PC-9 (cell line): ENCODE results near the gene RLN1. TPM values are rescaled to one million over a fixed set of nuclear protein-coding genes. Genes with fewer than 3 reads are reported as not detected.
"Not testable (repeated sequence)": the region's sequence is repeated elsewhere in the genome, so short reads cannot be mapped to it uniquely, and the experiment has no call there.

Experiments
- BruUV-seq: library from RNA; stranded (reverse); fragments of 400-500 nt; replicated peaks from 2 replicates; lab custom pipeline; 2021; lab: Mats Ljungman, UMichigan
- CTCF ChIA-PET: fragments of 300-600 bp; sonication (Branson Sonifier 250); formaldehyde crosslinking; loops from one replicate; lab custom pipeline; 2022; ENCODE audit warnings: antibody characterized with exemption; lab: Charles Lee
- POLR2A ChIA-PET: fragments of 300-600 bp; sonication (Branson Sonifier 250); formaldehyde crosslinking; loops from one replicate; lab custom pipeline; 2022; ENCODE audit warnings: antibody characterized with exemption; ENCODE audit not compliant: unreplicated experiment; lab: Charles Lee
- DNase-seq, 2 experiments: peaks; one replicate each; pipeline versions ENCODE4 v3.0.0 to v3.0.0-alpha.2; 2015 to 2022; ENCODE audit warnings: mixed read lengths in 1 of 2
- H2AFZ ChIP-seq: fragments of 200-600 bp; sonication (generic); 2 replicates; pipeline ENCODE4 v1.8.1; 2017; ENCODE audit warnings: antibody characterized with exemption
- H3F3A ChIP-seq: fragments of 200-600 bp; sonication (generic); 2 replicates; pipeline ENCODE4 v1.8.1; 2017; ENCODE audit warnings: antibody characterized with exemption, mild to moderate bottlenecking, low read depth; ENCODE audit not compliant: insufficient read depth
- H3K27ac ChIP-seq: fragments of 200-600 bp; sonication (generic); 2 replicates; pipeline ENCODE4 v1.6.1; 2016; ENCODE audit warnings: mixed run types
- H3K27me3 ChIP-seq: fragments of 200-600 bp; sonication (generic); 2 replicates; pipeline ENCODE4 v1.6.1; 2016; ENCODE audit warnings: low read depth, mixed run types; ENCODE audit not compliant: insufficient read depth
- H3K36me3 ChIP-seq: fragments of 200-600 bp; sonication (generic); 2 replicates; pipeline ENCODE4 v1.6.1; 2016; ENCODE audit warnings: low read depth, mixed run types
- H3K4me1 ChIP-seq: fragments of 200-600 bp; sonication (generic); replicated peaks from 2 replicates; pipeline ENCODE4 v1.6.1; 2016; ENCODE audit warnings: mixed run types; ENCODE audit not compliant: insufficient read depth
- H3K4me2 ChIP-seq: fragments of 200-600 bp; sonication (generic); 2 replicates; pipeline ENCODE4 v1.6.1; 2017; ENCODE audit warnings: mixed run types
- H3K4me3 ChIP-seq: fragments of 200-600 bp; sonication (generic); 2 replicates; pipeline ENCODE4 v1.6.1; 2016; ENCODE audit warnings: mixed run types
- H3K79me2 ChIP-seq: fragments of 200-600 bp; sonication (generic); 2 replicates; pipeline ENCODE4 v1.6.1; 2017; ENCODE audit warnings: low read depth, mixed run types
- H3K9me2 ChIP-seq: fragments of 200-600 bp; sonication (generic); 2 replicates; pipeline ENCODE4 v1.8.1; 2017; ENCODE audit warnings: mild to moderate bottlenecking; ENCODE audit not compliant: insufficient read depth
- H3K9me3 ChIP-seq: fragments of 200-600 bp; sonication (generic); 2 replicates; pipeline ENCODE4 v1.8.1; 2016; ENCODE audit warnings: low read depth; ENCODE audit not compliant: insufficient read depth
- H4K20me1 ChIP-seq: fragments of 200-600 bp; sonication (generic); 2 replicates; pipeline ENCODE4 v1.8.1; 2017; ENCODE audit not compliant: insufficient read depth
- CTCF ChIP-seq: fragments of 200-600 bp; sonication (generic); conservative IDR thresholded peaks from 2 replicates; pipeline ENCODE4 v1.6.1; 2017; ENCODE audit warnings: mixed run types, antibody characterized with exemption, mild to moderate bottlenecking, moderate library complexity
- EZH2 ChIP-seq: fragments of 200-600 bp; sonication (generic); IDR thresholded peaks from 2 replicates; pipeline ENCODE4 v1.8.0; 2017; ENCODE audit warnings: antibody characterized with exemption, low read depth
- intact Hi-C: fragments of 100-400 bp; cut with micrococcal nuclease; formaldehyde crosslinking; loops from one replicate; pipeline ENCODE4 v1.10.0; 2022; ENCODE audit not compliant: unreplicated experiment
- total RNA-seq: library from RNA; stranded (reverse); gene quantifications from 2 replicates; pipeline ENCODE4 v1.2.3, GENCODE V29; 2021

The RLN1 gene
- total RNA-seq, 1 experiment from 2014 or later = 0.83 TPM

- no peaks in the 10 kb centered on the region for H3K36me3 ChIP-seq
- no peak overlapping the region; the same call in 1 of the 2 replicates for H2AFZ ChIP-seq
- intact Hi-C loops = no loop called here
- no peak overlapping the region for H3K27ac ChIP-seq
- POLR2A ChIA-PET = no interaction called here
- no peaks in the 10 kb centered on the region for H3K27me3 ChIP-seq
- no peaks in the 10 kb centered on the region for H3F3A ChIP-seq
- peak; percentile 37 to 64 for DNase-seq
- H3K79me2 ChIP-seq = no peaks in the 10 kb centered on the region
- H3K9me3 ChIP-seq = no peaks in the 10 kb centered on the region
- no peaks in the 10 kb centered on the region for H4K20me1 ChIP-seq
- TF ChIP-seq CTCF (no peak), EZH2 (no peak)
- H3K4me3 ChIP-seq = no peak overlapping the region
- BruUV-seq = no TSS peak
- no peaks in the 10 kb centered on the region for H3K9me2 ChIP-seq
- H3K4me1 ChIP-seq = no peaks in the 10 kb centered on the region
- H3K4me2 ChIP-seq = no peak overlapping the region
- CTCF ChIA-PET = interaction anchor here (0.6 kb wide), 1 partner anchor 299 kb away, joined by 3 read pairs; no protein-coding TSS in a partner anchor
Measured at GRCh38 chr9:5326893-5327548, 12.7 kb downstream of the RLN1 start.

- DNase-seq = no peak
- intact Hi-C loops = no loop called here
- ChIA-PET CTCF (no interaction called here), POLR2A (no interaction called here)
- Histone ChIP-seq H3F3A (no peaks in the 10 kb centered on the region), H3K4me1 (no peaks in the 10 kb centered on the region), H3K27me3 (no peaks in the 10 kb centered on the region), H3K9me2 (no peaks in the 10 kb centered on the region), H3K4me2 (no peak overlapping the region), H3K79me2 (no peaks in the 10 kb centered on the region), H4K20me1 (no peaks in the 10 kb centered on the region), H2AFZ (no peak overlapping the region), H3K9me3 (no peaks in the 10 kb centered on the region), H3K4me3 (no peak overlapping the region), H3K36me3 (no peaks in the 10 kb centered on the region), H3K27ac (no peak overlapping the region)
- no TSS peak for BruUV-seq
- TF ChIP-seq EZH2 (no peak), CTCF (no peak)
Measured at GRCh38 chr9:5326187-5326586, 13.5 kb downstream of the RLN1 start.

- H3K4me1 ChIP-seq, POLR2A ChIA-PET, H3K36me3 ChIP-seq, H3F3A ChIP-seq, H3K79me2 ChIP-seq, H3K9me2 ChIP-seq, H4K20me1 ChIP-seq, H3K4me3 ChIP-seq, H3K9me3 ChIP-seq, CTCF ChIA-PET, BruUV-seq, H2AFZ ChIP-seq, H3K4me2 ChIP-seq, H3K27me3 ChIP-seq, intact Hi-C loops, H3K27ac ChIP-seq, DNase-seq: not testable (repeated sequence)
Measured at GRCh38 chr9:5321601-5322000, 18.1 kb downstream of the RLN1 start.

GRCh38 chr9:5321058-5321457 lies 18.6 kb downstream of the RLN1 start:
- H3K9me2 ChIP-seq = no peaks in the 10 kb centered on the region
- DNase-seq = no peak
- no peak overlapping the region for H3K4me2 ChIP-seq
- no peaks in the 10 kb centered on the region for H3K36me3 ChIP-seq
- BruUV-seq = no TSS peak
- intact Hi-C loops = no loop called here
- H3K9me3 ChIP-seq = no peaks in the 10 kb centered on the region
- H4K20me1 ChIP-seq = no peaks in the 10 kb centered on the region
- H3K27me3 ChIP-seq = no peaks in the 10 kb centered on the region
- H3K27ac ChIP-seq = no peak overlapping the region
- ChIA-PET POLR2A (no interaction called here), CTCF (no interaction called here)
- no peak overlapping the region for H2AFZ ChIP-seq
- H3F3A ChIP-seq = no peaks in the 10 kb centered on the region
- no peaks in the 10 kb centered on the region for H3K79me2 ChIP-seq
- H3K4me1 ChIP-seq = no peaks in the 10 kb centered on the region
- no peak overlapping the region for H3K4me3 ChIP-seq
- TF ChIP-seq EZH2 (no peak), CTCF (0 out of 2 replicates have a peak, but pooled peaks have one; percentile 20)

GRCh38 chr9:5316406-5316805 lies 23.3 kb downstream of the RLN1 start:
- BruUV-seq, DNase-seq, H3F3A ChIP-seq, H3K79me2 ChIP-seq, H3K4me3 ChIP-seq, H3K27ac ChIP-seq, H3K4me1 ChIP-seq, intact Hi-C loops, CTCF ChIA-PET, POLR2A ChIA-PET, H3K36me3 ChIP-seq, H3K9me3 ChIP-seq, H3K4me2 ChIP-seq, H2AFZ ChIP-seq, H3K9me2 ChIP-seq, H3K27me3 ChIP-seq, H4K20me1 ChIP-seq: not testable (repeated sequence)
